CD14-positive monocyte (primary cell): Measurements from ENCODE around the gene CST3. TPM values are rescaled to one million over a fixed set of nuclear protein-coding genes. Genes with fewer than 3 reads are reported as not detected.

Source experiments
- DNase-seq, 3 donors: peaks; one replicate each; pipeline ENCODE4 v3.0.0-alpha.2; 2011 to 2022
- H2AFZ ChIP-seq: 2 replicates; pipeline ENCODE4 v1.6.0; 2012; ENCODE audit warnings: mild to moderate bottlenecking, low read depth, low read length, inconsistent platforms; ENCODE audit not compliant: insufficient read depth, poor library complexity, severe bottlenecking
- H3K27ac ChIP-seq, 2 donors: 1 replicate in 1 of 2; 2 replicates in 1 of 2; pipeline ENCODE4 v1.5.1; 2012 to 2013; ENCODE audit warnings: low read length in 2 of 2, control low read depth in 1 of 2, inconsistent platforms in 1 of 2, low read depth in 1 of 2, mild to moderate bottlenecking in 1 of 2
- H3K27me3 ChIP-seq, 2 donors: one replicate each; pipeline versions ENCODE4 v1.6.0 to v1.6.1; 2011 to 2013; ENCODE audit warnings: low read length in 2 of 2; ENCODE audit not compliant: control insufficient read depth in 2 of 2, insufficient read depth in 2 of 2
- H3K36me3 ChIP-seq, 2 donors: replicated peaks in 1 of 2; 1 replicate in 1 of 2; 2 replicates in 1 of 2; pipeline versions ENCODE4 v1.5.1 to v1.6.1; 2012 to 2013; ENCODE audit warnings: low read length in 2 of 2, control low read depth in 1 of 2, inconsistent platforms in 1 of 2, mild to moderate bottlenecking in 1 of 2; ENCODE audit not compliant: insufficient read depth in 2 of 2, control insufficient read depth in 1 of 2
- H3K4me1 ChIP-seq, 2 donors: 1 replicate in 1 of 2; 2 replicates in 1 of 2; pipeline versions ENCODE4 v1.5.1 to v1.6.1; 2012 to 2013; ENCODE audit warnings: low read length in 2 of 2, control low read depth in 1 of 2, inconsistent platforms in 1 of 2, mild to moderate bottlenecking in 1 of 2, moderate library complexity in 1 of 2; ENCODE audit not compliant: insufficient read depth in 2 of 2, control insufficient read depth in 1 of 2
- H3K4me2 ChIP-seq: replicated peaks from 2 replicates; pipeline ENCODE3; 2012; ENCODE audit warnings: low read length, moderate library complexity, mild to moderate bottlenecking; ENCODE audit not compliant: poor library complexity, severe bottlenecking; ENCODE audit errors: extremely low read depth
- H3K4me3 ChIP-seq, 3 experiments: fragments of 200-600 bp in 1 of 3; sonication (generic) in 1 of 3; replicated peaks in 1 of 3; 1 replicate in 2 of 3; 2 replicates in 1 of 3; pipeline ENCODE4 v1.5.1; 2011 to 2013; ENCODE audit warnings: low read length in 3 of 3, mild to moderate bottlenecking in 3 of 3, control low read depth in 2 of 3, low read depth in 2 of 3, inconsistent platforms in 1 of 3, moderate library complexity in 1 of 3
- H3K79me2 ChIP-seq: 2 replicates; pipeline ENCODE4 v1.6.0; 2012; ENCODE audit warnings: mild to moderate bottlenecking, control low read depth, inconsistent platforms, low read length, moderate library complexity; ENCODE audit not compliant: insufficient read depth
- H3K9ac ChIP-seq: 2 replicates; pipeline ENCODE4 v1.6.0; 2017; ENCODE audit warnings: low read length, mild to moderate bottlenecking; ENCODE audit not compliant: insufficient read depth, poor library complexity, severe bottlenecking
- H3K9me3 ChIP-seq, 2 donors: replicated peaks in 1 of 2; 1 replicate in 1 of 2; 2 replicates in 1 of 2; pipeline versions ENCODE4 v1.5.1 to v1.6.1; 2012 to 2013; ENCODE audit warnings: low read length in 2 of 2, control low read depth in 1 of 2; ENCODE audit not compliant: control insufficient read depth in 1 of 2, insufficient read depth in 1 of 2
- H4K20me1 ChIP-seq: 2 replicates; pipeline ENCODE4 v1.6.0; 2012; ENCODE audit warnings: mild to moderate bottlenecking, low read length, control low read depth, moderate library complexity; ENCODE audit not compliant: insufficient read depth
- H3K27ac Mint-ChIP-seq, 7 donors: one replicate each; pipeline ENCODE4 v1.8.0; 2020; ENCODE audit warnings: mild to moderate bottlenecking in 7 of 7, mixed read lengths in 7 of 7, moderate library complexity in 6 of 7, inconsistent platforms in 2 of 7
- H3K27me3 Mint-ChIP-seq, 3 donors: one replicate each; pipeline ENCODE4 v1.8.0; 2021 to 2022; ENCODE audit warnings: low read depth in 3 of 3, mild to moderate bottlenecking in 3 of 3, mixed read lengths in 3 of 3, moderate library complexity in 3 of 3, inconsistent platforms in 1 of 3
- H3K36me3 Mint-ChIP-seq, 2 donors: one replicate each; pipeline ENCODE4 v1.8.0; 2020; ENCODE audit warnings: mixed read lengths in 2 of 2, inconsistent platforms in 1 of 2, mild to moderate bottlenecking in 1 of 2
- H3K4me1 Mint-ChIP-seq: one replicate; pipeline ENCODE4 v1.8.0; 2020; ENCODE audit warnings: mild to moderate bottlenecking, mixed read lengths
- H3K4me3 Mint-ChIP-seq, 2 donors: one replicate each; pipeline ENCODE4 v1.8.0; 2020; ENCODE audit warnings: mild to moderate bottlenecking in 2 of 2, mixed read lengths in 2 of 2, moderate library complexity in 1 of 2
- H3K9me3 Mint-ChIP-seq, 7 donors: one replicate each; pipeline ENCODE4 v1.8.0; 2020 to 2022; ENCODE audit warnings: mixed read lengths in 7 of 7, mild to moderate bottlenecking in 6 of 7, moderate library complexity in 6 of 7, inconsistent platforms in 2 of 7
- WGBS: methylation state at CpG from one replicate; pipeline ENCODE4 v1.1.5; 2013; ENCODE audit warnings: missing lambda C conversion rate; ENCODE audit not compliant: insufficient coverage; 5-methylcytosine and 5-hydroxymethylcytosine counted together
- intact Hi-C, 2 donors: fragments of 100-400 bp; cut with micrococcal nuclease; formaldehyde crosslinking; loops; one replicate each; pipeline versions ENCODE4 v1.15.0 to v1.15.1; 2023
- polyA plus RNA-seq, 3 donors: library from polyadenylated mRNA; depleted of rRNA in 1 of 3; unstranded in 2 of 3; stranded (reverse) in 1 of 3; fragments of 300-500 nt in 2 of 3; fragments of >200 nt in 1 of 3; fragmentation: Illumina TruSeq in 2 of 3; gene quantifications; 1 replicate in 2 of 3; 2 replicates in 1 of 3; pipeline ENCODE4 v1.2.3, GENCODE V29; 2012 to 2021
- TF ChIP-seq, protein P1 (sequence below): fragments of 200-600 bp; IDR thresholded peaks from one replicate; pipeline ENCODE4 v1.8.0; 2022; ENCODE audit warnings: antibody characterized with exemption, mild to moderate bottlenecking

The CST3 gene
- polyA plus RNA-seq, 3 donors, result 1,459 to 3,222 (median 2,657) TPM

DNA sequence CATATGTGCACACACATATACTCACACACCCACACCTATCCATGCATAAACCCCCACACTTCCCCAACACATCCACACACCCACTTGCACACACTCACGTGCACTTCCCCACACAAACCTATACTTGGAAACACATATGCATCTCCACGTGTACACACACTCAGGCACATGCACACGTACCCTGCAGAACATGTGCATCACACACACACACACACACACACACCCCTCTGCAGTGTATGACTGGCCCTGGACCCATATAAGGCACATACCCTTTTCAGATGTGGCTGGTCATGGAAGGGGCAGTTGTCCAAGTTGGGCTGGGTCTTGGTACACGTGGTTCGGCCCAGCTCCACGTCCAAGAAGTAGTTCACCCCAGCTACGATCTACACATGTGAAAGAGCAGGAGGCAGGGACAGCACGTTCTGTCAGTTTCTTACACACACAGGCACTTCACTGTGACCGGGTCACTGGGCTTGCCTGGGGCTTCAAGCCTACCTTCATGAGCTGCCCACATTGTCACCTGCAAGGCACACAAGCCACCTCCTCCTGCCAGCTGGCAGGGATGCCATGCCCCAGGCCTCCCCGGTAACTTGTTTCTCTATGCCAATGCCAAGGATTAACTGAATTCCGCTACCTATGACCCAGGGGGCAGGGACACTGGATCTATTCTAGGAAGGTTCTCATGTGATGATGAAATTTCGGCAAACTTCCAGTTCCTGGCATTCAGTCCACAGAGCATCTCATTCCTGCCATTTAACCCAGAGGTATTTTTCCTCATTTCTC is 2.6 kb downstream of the CST3 start:
- 87% methylated on average over 9 of the region's 12 CpGs for WGBS
- H3K36me3 ChIP-seq, result peaks cover 31 to 46% of the 10 kb centered on the region in 2 donors
- H3K4me1 ChIP-seq, result peaks cover 77 to 85% of the 10 kb centered on the region in 2 donors

DNA sequence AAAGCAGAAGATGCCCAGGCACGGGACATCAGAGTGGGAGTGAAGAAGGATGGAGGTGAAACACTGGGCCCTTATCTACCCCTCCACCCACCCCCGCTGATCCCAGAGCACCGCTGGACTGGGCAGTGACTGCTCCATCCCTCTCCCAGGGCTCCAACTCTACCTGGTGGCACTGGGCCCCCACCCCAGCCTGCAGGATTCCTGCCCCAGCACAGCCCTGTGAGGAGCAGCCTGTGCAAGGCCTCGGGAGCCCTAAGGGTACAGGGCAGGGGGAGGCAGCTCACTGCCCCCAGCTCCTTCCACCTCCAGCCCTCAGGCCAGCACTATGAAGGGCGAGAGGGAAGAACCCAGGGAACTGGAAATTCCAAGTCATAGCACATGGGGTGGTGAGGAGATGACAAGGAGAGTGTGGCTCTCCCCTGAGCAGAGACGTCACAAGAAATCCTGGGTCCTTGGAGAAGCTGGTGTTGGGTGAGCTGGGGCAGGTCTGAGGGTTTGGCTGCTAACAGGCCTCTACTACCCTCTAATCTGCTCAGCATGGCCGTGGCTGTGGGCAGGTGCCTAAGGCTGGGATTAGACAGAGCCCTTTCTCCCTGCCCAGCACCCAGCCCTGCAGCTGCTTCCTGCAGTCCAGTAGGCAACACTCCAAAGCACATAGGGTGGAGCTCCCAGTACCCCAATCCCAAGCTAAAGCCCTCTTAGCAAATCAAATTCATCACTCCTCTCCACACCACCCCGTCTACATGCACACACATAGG is 3.5 kb downstream of the CST3 start:
- no peak for DNase-seq
- H3K27ac ChIP-seq, result peak overlapping the region; percentile 1 to 45
- intact Hi-C loops, result no loop called here
- Mint-ChIP-seq H3K27ac (peak overlapping the region in 5 of 7 donors; percentile 18 to 68 (median 57)), H3K4me1 (peaks cover 82% of the 10 kb centered on the region), H3K9me3 (no peaks in the 10 kb centered on the region), H3K4me3 (peak overlapping the region in 1 of 2 donors; percentile 97), H3K36me3 (peaks cover 46 to 68% of the 10 kb centered on the region in 2 donors), H3K27me3 (peaks cover 0 to 2% (median 0%) of the 10 kb centered on the region in 3 donors)
- peaks cover 63% of the 10 kb centered on the region for H4K20me1 ChIP-seq
- H3K4me1 ChIP-seq, result peaks cover 77 to 85% of the 10 kb centered on the region in 2 donors
- WGBS, result 85% methylated on average over 4 of the region's 8 CpGs
- H3K36me3 ChIP-seq, result peaks cover 31 to 46% of the 10 kb centered on the region in 2 donors
- peaks cover 38% of the 10 kb centered on the region for H3K79me2 ChIP-seq
- no peaks in the 10 kb centered on the region for H3K9me3 ChIP-seq
- H3K4me3 ChIP-seq, result peak overlapping the region in 1 of 3 experiments; percentile 97
- no peak overlapping the region for H2AFZ ChIP-seq
- H3K9ac ChIP-seq, result no peak overlapping the region
- peak overlapping the region; percentile 87 for H3K4me2 ChIP-seq
- H3K27me3 ChIP-seq, result no peaks in the 10 kb centered on the region
- TF ChIP-seq, protein P1, sequence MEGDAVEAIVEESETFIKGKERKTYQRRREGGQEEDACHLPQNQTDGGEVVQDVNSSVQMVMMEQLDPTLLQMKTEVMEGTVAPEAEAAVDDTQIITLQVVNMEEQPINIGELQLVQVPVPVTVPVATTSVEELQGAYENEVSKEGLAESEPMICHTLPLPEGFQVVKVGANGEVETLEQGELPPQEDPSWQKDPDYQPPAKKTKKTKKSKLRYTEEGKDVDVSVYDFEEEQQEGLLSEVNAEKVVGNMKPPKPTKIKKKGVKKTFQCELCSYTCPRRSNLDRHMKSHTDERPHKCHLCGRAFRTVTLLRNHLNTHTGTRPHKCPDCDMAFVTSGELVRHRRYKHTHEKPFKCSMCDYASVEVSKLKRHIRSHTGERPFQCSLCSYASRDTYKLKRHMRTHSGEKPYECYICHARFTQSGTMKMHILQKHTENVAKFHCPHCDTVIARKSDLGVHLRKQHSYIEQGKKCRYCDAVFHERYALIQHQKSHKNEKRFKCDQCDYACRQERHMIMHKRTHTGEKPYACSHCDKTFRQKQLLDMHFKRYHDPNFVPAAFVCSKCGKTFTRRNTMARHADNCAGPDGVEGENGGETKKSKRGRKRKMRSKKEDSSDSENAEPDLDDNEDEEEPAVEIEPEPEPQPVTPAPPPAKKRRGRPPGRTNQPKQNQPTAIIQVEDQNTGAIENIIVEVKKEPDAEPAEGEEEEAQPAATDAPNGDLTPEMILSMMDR, result no peak

More for the DNA sequence above, 2.6 kb downstream of the CST3 start:
- H2AFZ ChIP-seq, result no peak overlapping the region
- no peak for DNase-seq
- H3K9ac ChIP-seq, result no peak overlapping the region
- no peaks in the 10 kb centered on the region for H3K27me3 ChIP-seq
- Mint-ChIP-seq H3K4me1 (peaks cover 82% of the 10 kb centered on the region), H3K4me3 (peak overlapping the region; percentile 89 to 97), H3K36me3 (peaks cover 44 to 59% of the 10 kb centered on the region in 2 donors), H3K27ac (peak overlapping the region in 1 of 7 donors; percentile 19), H3K27me3 (peaks cover 0 to 4% (median 0%) of the 10 kb centered on the region in 3 donors), H3K9me3 (peaks cover 0 to 2% (median 0%) of the 10 kb centered on the region in 7 donors)
- H3K27ac ChIP-seq, result peak overlapping the region in 1 of 2 donors; percentile 45
- peak overlapping the region; percentile 87 for H3K4me2 ChIP-seq
- no peaks in the 10 kb centered on the region for H3K9me3 ChIP-seq
- intact Hi-C loops, result no loop called here
- H3K4me3 ChIP-seq, result peak overlapping the region; percentile 11 to 97 (median 87)
- H4K20me1 ChIP-seq, result peaks cover 62% of the 10 kb centered on the region
- H3K79me2 ChIP-seq, result peaks cover 38% of the 10 kb centered on the region
- TF ChIP-seq, protein P1, result no peak
